ENCODE results near the gene SELENOI. TPM values are rescaled to one million over a fixed set of nuclear protein-coding genes. Genes with fewer than 3 reads are reported as not detected.

The SELENOI gene
- 63.3 TPM for total RNA-seq (2021; ENCODE audit: unreplicated experiment)
- 7.1 and 12.0 TPM in 2 replicates for polyA plus RNA-seq (2012)
- Bru-seq, nascent RNA, result percentile 93 among the genes with signal in this experiment
- BruChase-seq, experiment 1, labeled RNA remaining after a 6-hour chase, result percentile 98 among the genes with signal in this experiment
- percentile 97 among the genes with signal in this experiment for BruChase-seq, experiment 2, labeled RNA remaining after a 2-hour chase
- long read RNA-seq, full-length matches to known transcripts, result 14 of 39 reads
- long read RNA-seq, partial matches to known transcripts, result 5 of 39 reads
- long read RNA-seq, other reads (novel, unspliced or antisense), result 20 of 39 reads

DNA sequence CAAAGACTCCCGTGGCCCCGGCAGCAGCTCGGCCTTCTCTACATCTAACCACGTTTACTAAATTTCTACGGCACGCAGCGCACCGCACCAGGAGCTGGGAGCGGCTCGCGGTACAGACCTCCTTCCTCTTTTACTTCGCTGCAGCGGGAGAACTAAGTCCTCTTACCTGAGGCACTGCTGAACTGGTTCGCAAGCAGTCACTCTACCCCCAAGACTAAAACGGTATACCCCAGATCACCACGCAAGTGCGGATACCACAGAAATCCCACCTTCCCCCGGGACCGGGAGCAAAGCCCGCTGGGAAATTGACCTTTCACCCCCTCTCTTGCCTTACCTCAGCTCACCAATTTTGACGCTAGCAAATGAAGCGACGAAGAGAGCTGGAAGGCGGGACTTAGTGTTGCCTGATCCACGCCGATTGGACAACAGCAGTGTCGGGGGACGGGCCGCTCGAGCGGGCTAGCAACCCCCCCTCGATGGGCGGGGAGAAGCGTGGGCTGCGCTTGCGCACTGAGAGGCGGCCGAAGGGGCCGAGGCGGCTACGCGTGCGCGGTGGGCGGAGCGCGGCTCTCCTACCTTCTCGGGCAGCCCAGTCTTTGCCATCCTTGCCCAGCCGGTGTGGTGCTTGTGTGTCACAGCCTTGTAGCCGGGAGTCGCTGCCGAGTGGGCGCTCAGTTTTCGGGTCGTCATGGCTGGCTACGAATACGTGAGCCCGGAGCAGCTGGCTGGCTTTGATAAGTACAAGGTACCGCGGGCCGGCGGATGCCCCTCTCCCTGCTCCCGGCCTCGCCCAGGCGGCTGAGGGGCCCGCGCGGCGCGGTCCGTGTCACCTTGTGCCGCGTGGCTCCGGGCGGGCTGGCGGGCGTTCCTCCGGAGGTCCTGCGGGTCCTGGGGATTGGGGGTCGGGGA lies at the start of gene SELENOI:
Gene SELENOI (plus strand): TSS at position 599 of the 909 bp plus-strand sequence. CDS start 90 bp downstream, at position 689.
- peaks cover 6 to 35% of the 10 kb centered on the region in 2 experiments for H3K4me1 ChIP-seq (ENCODE audit: control insufficient read depth in 1 of 2, insufficient read depth in 2 of 2, low read length in 2 of 2)
- H3K9me3 ChIP-seq (ENCODE audit: control insufficient read depth in 1 of 2, insufficient read depth in 1 of 2, low read depth in 1 of 2, low read length in 2 of 2), result no peaks in the 10 kb centered on the region
- POLR2A ChIA-PET, result interaction anchor here (0.8 to 3.0 kb wide), 12 partner anchors 9 to 467 kb away, joined by 3 to 30 read pairs (median 4); partner anchors contain the start of genes ASXL2, HADHA and HADHB
- H3K9me2 ChIP-seq (ENCODE audit: insufficient read depth), result no peaks in the 10 kb centered on the region
- RAD21 ChIA-PET (ENCODE audit: low non-redundant PET in 1 of 2, low total read pairs in 2 of 2, uncharacterized antibody in 2 of 2, unreplicated experiment in 2 of 2), result no interaction called here
- H3K4me3 ChIP-seq (replicated peaks in 1 of 2; ENCODE audit: low read depth in 1 of 2, low read length in 2 of 2), result peak within 1 kb of the TSS; percentile 82 to 86
- no TSS peak for BruUV-seq (replicated peaks)
- CTCF ChIA-PET, result interaction anchor here (1.0 kb wide), 1 partner anchor 15 kb away, joined by 9 read pairs; no protein-coding TSS in a partner anchor
- DNase-seq (ENCODE audit: low read depth, low spot score) (peak; percentile 99), ATAC-seq (peak; percentile 97)
- peaks cover 66% of the 10 kb centered on the region for H3K79me2 ChIP-seq (ENCODE audit: insufficient read depth, low read length)
- peak within 1 kb of the TSS; percentile 90 for H3K27ac ChIP-seq (ENCODE audit: low read depth, low read length)
- peaks cover 5% of the 10 kb centered on the region; the same call in 1 of the 2 replicates for H4K20me1 ChIP-seq (ENCODE audit: insufficient read depth)
- intact Hi-C loops (cut with micrococcal nuclease), result loop anchor here (1.0 kb wide), 1 partner anchor 10 kb away; no protein-coding TSS in a partner anchor
- H3K27me3 ChIP-seq (ENCODE audit: insufficient read depth, low read length), result no peaks in the 10 kb centered on the region
- H3K9ac ChIP-seq (ENCODE audit: low read length), result peak within 1 kb of the TSS; percentile 96
- H3K4me2 ChIP-seq (ENCODE audit: low read length), result peak within 1 kb of the TSS; percentile 83
- H2AFZ ChIP-seq (ENCODE audit: low read depth, low read length, poor library complexity, severe bottlenecking), result no peak within 1 kb of the TSS
- H3K36me3 ChIP-seq (ENCODE audit: control insufficient read depth in 1 of 2, insufficient read depth in 2 of 2, low read length in 2 of 2), result no peaks in the 10 kb centered on the region
- TF ChIP-seq POLR2AphosphoS5 (IDR thresholded peaks at IDR 0.05; ENCODE audit: low read depth, low read length) (peak; percentile 97), EGR1 (IDR thresholded peaks at IDR 0.05; ENCODE audit: low read depth) (no peak; the same call in 1 of the 2 replicates), JUND (IDR thresholded peaks at IDR 0.05) (no peak), CEBPB (IDR thresholded peaks at IDR 0.05; ENCODE audit: low read depth) (no peak), SRF (IDR thresholded peaks at IDR 0.05; ENCODE audit: low read depth) (peak; percentile 11; the same call in 1 of the 2 replicates), FOSL1 (IDR thresholded peaks at IDR 0.05; ENCODE audit: low read depth) (no peak), TCF7L2 (IDR thresholded peaks at IDR 0.05; ENCODE audit: borderline replicate concordance, extremely low read depth, insufficient read depth, insufficient read length) (peak; percentile 28), YY1 (IDR thresholded peaks at IDR 0.05; ENCODE audit: extremely low read depth, insufficient replicate concordance, low read depth, low read length) (peak; percentile 68), SIN3A (IDR thresholded peaks at IDR 0.05; ENCODE audit: low read depth) (peak; percentile 81), SP1 (IDR thresholded peaks at IDR 0.05; ENCODE audit: low read depth) (peak; percentile 97), POLR2A (IDR thresholded peaks at IDR 0.05; ENCODE audit: borderline replicate concordance, extremely low read depth, insufficient read depth, insufficient read length) (peak; percentile 85), ZBTB33 (IDR thresholded peaks at IDR 0.05; ENCODE audit: extremely low read depth, insufficient replicate concordance, low read length) (no peak)
- TF ChIP-seq, protein P1, sequence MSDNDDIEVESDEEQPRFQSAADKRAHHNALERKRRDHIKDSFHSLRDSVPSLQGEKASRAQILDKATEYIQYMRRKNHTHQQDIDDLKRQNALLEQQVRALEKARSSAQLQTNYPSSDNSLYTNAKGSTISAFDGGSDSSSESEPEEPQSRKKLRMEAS (IDR thresholded peaks at IDR 0.05), result peak; percentile 51
- TF ChIP-seq, protein P2, sequence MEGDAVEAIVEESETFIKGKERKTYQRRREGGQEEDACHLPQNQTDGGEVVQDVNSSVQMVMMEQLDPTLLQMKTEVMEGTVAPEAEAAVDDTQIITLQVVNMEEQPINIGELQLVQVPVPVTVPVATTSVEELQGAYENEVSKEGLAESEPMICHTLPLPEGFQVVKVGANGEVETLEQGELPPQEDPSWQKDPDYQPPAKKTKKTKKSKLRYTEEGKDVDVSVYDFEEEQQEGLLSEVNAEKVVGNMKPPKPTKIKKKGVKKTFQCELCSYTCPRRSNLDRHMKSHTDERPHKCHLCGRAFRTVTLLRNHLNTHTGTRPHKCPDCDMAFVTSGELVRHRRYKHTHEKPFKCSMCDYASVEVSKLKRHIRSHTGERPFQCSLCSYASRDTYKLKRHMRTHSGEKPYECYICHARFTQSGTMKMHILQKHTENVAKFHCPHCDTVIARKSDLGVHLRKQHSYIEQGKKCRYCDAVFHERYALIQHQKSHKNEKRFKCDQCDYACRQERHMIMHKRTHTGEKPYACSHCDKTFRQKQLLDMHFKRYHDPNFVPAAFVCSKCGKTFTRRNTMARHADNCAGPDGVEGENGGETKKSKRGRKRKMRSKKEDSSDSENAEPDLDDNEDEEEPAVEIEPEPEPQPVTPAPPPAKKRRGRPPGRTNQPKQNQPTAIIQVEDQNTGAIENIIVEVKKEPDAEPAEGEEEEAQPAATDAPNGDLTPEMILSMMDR (IDR thresholded peaks at IDR 0.05 in 2 of 3, conservative IDR thresholded peaks at IDR 0.05 in 1 of 3; ENCODE audit: borderline replicate concordance in 1 of 3, insufficient read depth in 1 of 3, low read depth in 2 of 3, low read length in 2 of 3), result no peak
- TF ChIP-seq, protein P3, sequence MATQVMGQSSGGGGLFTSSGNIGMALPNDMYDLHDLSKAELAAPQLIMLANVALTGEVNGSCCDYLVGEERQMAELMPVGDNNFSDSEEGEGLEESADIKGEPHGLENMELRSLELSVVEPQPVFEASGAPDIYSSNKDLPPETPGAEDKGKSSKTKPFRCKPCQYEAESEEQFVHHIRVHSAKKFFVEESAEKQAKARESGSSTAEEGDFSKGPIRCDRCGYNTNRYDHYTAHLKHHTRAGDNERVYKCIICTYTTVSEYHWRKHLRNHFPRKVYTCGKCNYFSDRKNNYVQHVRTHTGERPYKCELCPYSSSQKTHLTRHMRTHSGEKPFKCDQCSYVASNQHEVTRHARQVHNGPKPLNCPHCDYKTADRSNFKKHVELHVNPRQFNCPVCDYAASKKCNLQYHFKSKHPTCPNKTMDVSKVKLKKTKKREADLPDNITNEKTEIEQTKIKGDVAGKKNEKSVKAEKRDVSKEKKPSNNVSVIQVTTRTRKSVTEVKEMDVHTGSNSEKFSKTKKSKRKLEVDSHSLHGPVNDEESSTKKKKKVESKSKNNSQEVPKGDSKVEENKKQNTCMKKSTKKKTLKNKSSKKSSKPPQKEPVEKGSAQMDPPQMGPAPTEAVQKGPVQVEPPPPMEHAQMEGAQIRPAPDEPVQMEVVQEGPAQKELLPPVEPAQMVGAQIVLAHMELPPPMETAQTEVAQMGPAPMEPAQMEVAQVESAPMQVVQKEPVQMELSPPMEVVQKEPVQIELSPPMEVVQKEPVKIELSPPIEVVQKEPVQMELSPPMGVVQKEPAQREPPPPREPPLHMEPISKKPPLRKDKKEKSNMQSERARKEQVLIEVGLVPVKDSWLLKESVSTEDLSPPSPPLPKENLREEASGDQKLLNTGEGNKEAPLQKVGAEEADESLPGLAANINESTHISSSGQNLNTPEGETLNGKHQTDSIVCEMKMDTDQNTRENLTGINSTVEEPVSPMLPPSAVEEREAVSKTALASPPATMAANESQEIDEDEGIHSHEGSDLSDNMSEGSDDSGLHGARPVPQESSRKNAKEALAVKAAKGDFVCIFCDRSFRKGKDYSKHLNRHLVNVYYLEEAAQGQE (IDR thresholded peaks at IDR 0.05; ENCODE audit: low read depth), result no peak

All from HCT116 (cell line).